OCI-LY1 (cell line): ENCODE results near the gene TBC1D8B.
"Not testable (repeated sequence)": the region's sequence is repeated elsewhere in the genome, so short reads cannot be mapped to it uniquely, and the experiment has no call there.

Source experiments
- H2AFZ ChIP-seq: fragments of 200-600 bp; sonication (generic), shearing (Covaris generic); 2 replicates; pipeline ENCODE4 v1.6.0; 2014; ENCODE audit warnings: antibody characterized with exemption, mild to moderate bottlenecking, low read length
- H3F3A ChIP-seq: fragments of 200-600 bp; sonication (generic), shearing (Covaris generic); 2 replicates; pipeline ENCODE4 v1.6.0; 2014; ENCODE audit warnings: mild to moderate bottlenecking, antibody characterized with exemption, low read length, moderate library complexity; ENCODE audit not compliant: insufficient read depth
- H3K27ac ChIP-seq: fragments of 200-600 bp; sonication (generic); 2 replicates; pipeline ENCODE4 v1.5.1; 2014; ENCODE audit warnings: low read length, mixed run types, mild to moderate bottlenecking, low read depth; ENCODE audit not compliant: poor library complexity, severe bottlenecking
- H3K27me3 ChIP-seq: fragments of 200-600 bp; sonication (generic); 2 replicates; pipeline ENCODE4 v1.6.0; 2014; ENCODE audit warnings: antibody characterized with exemption, mild to moderate bottlenecking, low read length, moderate library complexity; ENCODE audit not compliant: insufficient read depth
- H3K36me3 ChIP-seq: fragments of 200-600 bp; sonication (generic); 2 replicates; pipeline ENCODE4 v1.6.1; 2014; ENCODE audit warnings: mild to moderate bottlenecking, antibody characterized with exemption, low read length, moderate library complexity, mixed read lengths; ENCODE audit not compliant: insufficient read depth
- H3K4me1 ChIP-seq: fragments of 200-600 bp; sonication (generic); 2 replicates; pipeline ENCODE4 v1.5.1; 2014; ENCODE audit warnings: mild to moderate bottlenecking, low read length, moderate library complexity; ENCODE audit not compliant: insufficient read depth, severe bottlenecking
- H3K4me2 ChIP-seq: fragments of 200-600 bp; sonication (generic), shearing (Covaris generic); 2 replicates; pipeline ENCODE4 v1.6.1; 2014; ENCODE audit warnings: low read length
- H3K4me3 ChIP-seq: fragments of 200-600 bp; sonication (generic); 2 replicates; pipeline ENCODE4 v1.5.1; 2014; ENCODE audit warnings: low read length, low read depth, mild to moderate bottlenecking, mixed read lengths; ENCODE audit not compliant: poor library complexity, severe bottlenecking
- H3K79me2 ChIP-seq: fragments of 200-600 bp; shearing (Covaris generic); 2 replicates; pipeline ENCODE4 v1.6.1; 2016; ENCODE audit warnings: mixed run types, low read length, mixed read lengths; ENCODE audit not compliant: insufficient read depth
- H3K9ac ChIP-seq: fragments of 200-600 bp; sonication (generic), shearing (Covaris generic); 2 replicates; pipeline ENCODE4 v1.6.1; 2014; ENCODE audit warnings: mild to moderate bottlenecking, low read length, mixed read lengths
- H3K9me2 ChIP-seq: fragments of 200-600 bp; sonication (generic), shearing (Covaris generic); 2 replicates; pipeline ENCODE4 v1.6.1; 2014; ENCODE audit warnings: low read depth, mild to moderate bottlenecking, low read length, mixed read lengths
- H3K9me3 ChIP-seq: fragments of 200-600 bp; shearing (Covaris generic); 2 replicates; pipeline ENCODE4 v1.6.1; 2014; ENCODE audit warnings: low read length, mixed read lengths
- H4K20me1 ChIP-seq: fragments of 200-600 bp; sonication (generic), shearing (Covaris generic); 2 replicates; pipeline ENCODE4 v1.6.0; 2016; ENCODE audit warnings: mild to moderate bottlenecking, low read length; ENCODE audit not compliant: insufficient read depth
- EZH2 ChIP-seq: fragments of 200-600 bp; sonication (generic), shearing (Covaris generic); IDR thresholded peaks from 2 replicates; pipeline ENCODE4 v1.8.0; 2017; ENCODE audit warnings: borderline replicate concordance, mixed run types, mild to moderate bottlenecking, antibody characterized with exemption, low read length, moderate library complexity, mixed read lengths
- TF ChIP-seq, protein P1 (sequence below): fragments of 200-600 bp; sonication (generic), shearing (Covaris generic); IDR thresholded peaks from 2 replicates; pipeline ENCODE4 v1.5.1; 2017; ENCODE audit warnings: mild to moderate bottlenecking, antibody characterized with exemption, low read length, moderate library complexity, mixed read lengths

The TBC1D8B gene

GRCh38 chrX:106802063-106802387 is 448 bp upstream of the TBC1D8B start:
- H3K4me3 ChIP-seq, result no peak overlapping the region

DNA sequence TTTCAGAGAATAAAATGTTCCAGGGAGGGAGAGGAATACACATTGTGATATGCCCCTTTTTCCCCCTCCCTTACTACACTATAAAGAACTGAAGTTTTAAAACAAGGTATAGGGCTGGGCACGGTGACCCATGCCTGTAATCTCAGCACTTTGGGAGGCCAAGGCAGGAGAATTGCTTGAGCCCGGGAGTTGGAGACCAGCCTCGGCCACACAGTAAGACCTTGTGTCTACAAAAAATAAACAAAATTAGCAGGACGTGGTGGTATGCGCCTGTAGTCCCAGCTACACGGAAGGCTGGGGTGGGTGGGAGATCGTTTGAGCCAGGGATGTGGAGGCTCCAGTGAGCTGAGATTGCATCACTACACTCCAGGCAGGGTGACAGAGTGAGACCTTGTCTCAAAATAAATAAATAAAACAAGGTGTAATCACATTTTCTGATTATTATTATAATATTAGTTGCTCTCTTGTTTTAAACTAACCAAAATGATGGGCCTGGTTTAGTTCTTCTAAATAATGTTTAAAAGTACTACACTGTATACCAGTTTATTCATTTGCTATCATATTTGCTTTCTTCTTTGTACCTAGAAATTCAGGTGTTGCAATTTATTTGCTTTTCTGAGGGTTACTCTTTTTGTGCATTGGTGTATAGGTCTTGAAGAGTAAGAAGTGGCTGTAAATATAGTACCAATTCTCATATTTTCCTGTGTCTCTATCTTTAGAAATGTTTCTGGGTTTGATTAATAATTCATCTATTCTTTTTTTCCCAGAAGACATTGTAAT is 8.8 kb downstream of the TBC1D8B start:
- H3K27me3 ChIP-seq, result no peaks in the 10 kb centered on the region
- no peaks in the 10 kb centered on the region for H3F3A ChIP-seq
- no peak overlapping the region for H3K4me3 ChIP-seq
- H3K9ac ChIP-seq, result no peak overlapping the region
- no peak overlapping the region for H3K27ac ChIP-seq
- H4K20me1 ChIP-seq, result no peaks in the 10 kb centered on the region
- no peak for TF ChIP-seq EZH2
- TF ChIP-seq, protein P1, sequence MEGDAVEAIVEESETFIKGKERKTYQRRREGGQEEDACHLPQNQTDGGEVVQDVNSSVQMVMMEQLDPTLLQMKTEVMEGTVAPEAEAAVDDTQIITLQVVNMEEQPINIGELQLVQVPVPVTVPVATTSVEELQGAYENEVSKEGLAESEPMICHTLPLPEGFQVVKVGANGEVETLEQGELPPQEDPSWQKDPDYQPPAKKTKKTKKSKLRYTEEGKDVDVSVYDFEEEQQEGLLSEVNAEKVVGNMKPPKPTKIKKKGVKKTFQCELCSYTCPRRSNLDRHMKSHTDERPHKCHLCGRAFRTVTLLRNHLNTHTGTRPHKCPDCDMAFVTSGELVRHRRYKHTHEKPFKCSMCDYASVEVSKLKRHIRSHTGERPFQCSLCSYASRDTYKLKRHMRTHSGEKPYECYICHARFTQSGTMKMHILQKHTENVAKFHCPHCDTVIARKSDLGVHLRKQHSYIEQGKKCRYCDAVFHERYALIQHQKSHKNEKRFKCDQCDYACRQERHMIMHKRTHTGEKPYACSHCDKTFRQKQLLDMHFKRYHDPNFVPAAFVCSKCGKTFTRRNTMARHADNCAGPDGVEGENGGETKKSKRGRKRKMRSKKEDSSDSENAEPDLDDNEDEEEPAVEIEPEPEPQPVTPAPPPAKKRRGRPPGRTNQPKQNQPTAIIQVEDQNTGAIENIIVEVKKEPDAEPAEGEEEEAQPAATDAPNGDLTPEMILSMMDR, result no peak
- no peak overlapping the region for H3K4me2 ChIP-seq
- H2AFZ ChIP-seq, result no peak overlapping the region
- no peaks in the 10 kb centered on the region for H3K79me2 ChIP-seq
- H3K36me3 ChIP-seq, result no peaks in the 10 kb centered on the region
- H3K4me1 ChIP-seq, result no peaks in the 10 kb centered on the region
- no peaks in the 10 kb centered on the region for H3K9me3 ChIP-seq
- no peaks in the 10 kb centered on the region for H3K9me2 ChIP-seq

More at GRCh38 chrX:106802063-106802387, 448 bp upstream of the TBC1D8B start:
- H3K36me3 ChIP-seq, result no peaks in the 10 kb centered on the region
- H3K9ac ChIP-seq, result no peak overlapping the region
- H3K9me2 ChIP-seq, result no peaks in the 10 kb centered on the region
- H3K27ac ChIP-seq, result no peak overlapping the region
- H3K9me3 ChIP-seq, result no peaks in the 10 kb centered on the region
- no peak overlapping the region for H2AFZ ChIP-seq
- H3K79me2 ChIP-seq, result no peaks in the 10 kb centered on the region
- H3K4me2 ChIP-seq, result no peak overlapping the region
- H3K4me1 ChIP-seq, result no peaks in the 10 kb centered on the region
- no peaks in the 10 kb centered on the region for H4K20me1 ChIP-seq
- H3K27me3 ChIP-seq, result no peaks in the 10 kb centered on the region
- no peaks in the 10 kb centered on the region for H3F3A ChIP-seq
- TF ChIP-seq, protein P1, result no peak
- TF ChIP-seq EZH2, result no peak

DNA sequence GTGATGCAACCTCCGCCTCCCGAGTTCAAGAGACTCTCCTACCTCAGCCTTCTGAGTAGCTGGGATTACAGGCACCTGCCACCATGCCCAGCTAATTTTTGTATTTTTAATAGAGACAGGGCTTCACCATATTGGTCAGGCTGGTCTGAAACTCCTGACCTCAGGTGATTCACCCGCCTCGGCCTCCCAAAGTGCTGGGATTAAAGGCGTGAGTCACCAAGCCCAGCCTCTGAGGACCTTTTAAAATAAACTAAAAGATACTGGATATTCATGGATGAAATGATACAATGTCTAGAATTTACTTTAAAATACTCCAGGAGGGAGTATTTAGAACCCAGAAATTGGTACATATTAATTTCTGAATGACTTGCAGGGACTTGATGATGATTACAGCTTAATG is 10.5 kb downstream of the TBC1D8B start:
- H3K9me2 ChIP-seq, H3K4me2 ChIP-seq, H3K27ac ChIP-seq, H3K9me3 ChIP-seq, H3K79me2 ChIP-seq, H3K27me3 ChIP-seq, H3K9ac ChIP-seq, H3K36me3 ChIP-seq, H4K20me1 ChIP-seq, H3K4me3 ChIP-seq, H3K4me1 ChIP-seq, H3F3A ChIP-seq, H2AFZ ChIP-seq: not testable (repeated sequence)

DNA sequence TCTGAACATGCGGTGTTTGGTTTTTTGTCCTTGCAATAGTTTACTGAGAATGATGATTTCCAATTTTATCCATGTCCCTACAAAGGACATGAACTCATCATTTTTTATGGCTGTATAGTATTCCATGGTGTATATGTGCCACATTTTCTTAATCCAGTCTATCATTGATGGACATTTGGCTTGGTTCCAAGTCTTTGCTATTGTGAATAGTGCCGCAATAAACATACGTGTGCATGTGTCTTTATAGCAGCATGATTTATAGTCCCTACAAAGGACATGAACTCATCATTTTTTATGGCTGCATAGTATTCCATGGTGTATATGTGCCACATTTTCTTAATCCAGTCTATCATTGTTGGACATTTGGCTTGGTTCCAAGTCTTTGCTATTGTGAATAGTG is 11.6 kb downstream of the TBC1D8B start:
- not testable (repeated sequence) for H3K9ac ChIP-seq, H3K4me2 ChIP-seq, H3K27me3 ChIP-seq, H3K4me1 ChIP-seq, H3K9me2 ChIP-seq, H3K36me3 ChIP-seq, H2AFZ ChIP-seq, H3K9me3 ChIP-seq, H3K27ac ChIP-seq, H3F3A ChIP-seq, H3K79me2 ChIP-seq, H4K20me1 ChIP-seq, H3K4me3 ChIP-seq
